CD1c-positive myeloid dendritic cell (primary cell): ENCODE data around the gene CDC42EP4.
A peak's percentile ranks its signal among the peaks of the same experiment; 100 is the strongest.
"Not testable (repeated sequence)": the region's sequence is repeated elsewhere in the genome, so short reads cannot be mapped to it uniquely, and the experiment has no call there.

Experiments used
- DNase-seq: peaks from one replicate; pipeline ENCODE4 v3.0.0-alpha.2; 2016; ENCODE audit errors: extremely low spot score

CDC42EP4 gene

GRCh38 chr17:73280191-73280590 lies 31.6 kb downstream of the CDC42EP4 start:
- DNase-seq, result no peak

- no peak for DNase-seq
Measured at GRCh38 chr17:73279704-73280103, 32.1 kb downstream of the CDC42EP4 start.

GRCh38 chr17:73278465-73279453 lies 33.0 kb downstream of the CDC42EP4 start:
- no peak for DNase-seq

GRCh38 chr17:73278049-73278464 lies 33.7 kb downstream of the CDC42EP4 start:
- DNase-seq, result no peak

- DNase-seq, result no peak
Measured at GRCh38 chr17:73274490-73274889, 37.3 kb downstream of the CDC42EP4 start.

GRCh38 chr17:73272906-73273218 lies 38.9 kb downstream of the CDC42EP4 start:
- DNase-seq, result no peak

- peak; percentile 54 for DNase-seq
Measured at GRCh38 chr17:73271072-73271471, 40.7 kb downstream of the CDC42EP4 start.

GRCh38 chr17:73269791-73270190 lies 42.0 kb downstream of the CDC42EP4 start:
- no peak for DNase-seq

GRCh38 chr17:73269329-73269615 lies 42.5 kb downstream of the CDC42EP4 start:
- DNase-seq, result no peak

GRCh38 chr17:73268582-73269328 lies 43.0 kb downstream of the CDC42EP4 start:
- no peak for DNase-seq

- DNase-seq, result no peak
Measured at GRCh38 chr17:73267648-73268537, 43.9 kb downstream of the CDC42EP4 start.

GRCh38 chr17:73266796-73267195 lies 45.0 kb downstream of the CDC42EP4 start:
- DNase-seq, result no peak

GRCh38 chr17:73265646-73266640 lies 45.9 kb downstream of the CDC42EP4 start:
- DNase-seq, result no peak

GRCh38 chr17:73264448-73264847 lies 47.4 kb downstream of the CDC42EP4 start:
- DNase-seq, result not testable (repeated sequence)

- DNase-seq, result no peak
Measured at GRCh38 chr17:73262676-73263642, 48.8 kb downstream of the CDC42EP4 start.

GRCh38 chr17:73261952-73262675 lies 49.7 kb downstream of the CDC42EP4 start:
- DNase-seq, result no peak

- no peak for DNase-seq
Measured at GRCh38 chr17:73261617-73261951, 50.2 kb downstream of the CDC42EP4 start, which contains the start of gene CPSF4L. CPSF4L (minus strand) TSS chr17:73261880; CDS start chr17:73261818, 62 bp downstream.

GRCh38 chr17:73257516-73257915 lies 54.3 kb downstream of the CDC42EP4 start:
- DNase-seq, result no peak

- DNase-seq, result no peak
Measured at GRCh38 chr17:73256220-73256619, 55.6 kb downstream of the CDC42EP4 start.
